ENCODE results near the gene PCSK2. TPM values are rescaled to one million over a fixed set of nuclear protein-coding genes. Genes with fewer than 3 reads are reported as not detected.

The PCSK2 gene
- total RNA-seq, 1 donor from 2014 or later, result 28.7 TPM

DNA sequence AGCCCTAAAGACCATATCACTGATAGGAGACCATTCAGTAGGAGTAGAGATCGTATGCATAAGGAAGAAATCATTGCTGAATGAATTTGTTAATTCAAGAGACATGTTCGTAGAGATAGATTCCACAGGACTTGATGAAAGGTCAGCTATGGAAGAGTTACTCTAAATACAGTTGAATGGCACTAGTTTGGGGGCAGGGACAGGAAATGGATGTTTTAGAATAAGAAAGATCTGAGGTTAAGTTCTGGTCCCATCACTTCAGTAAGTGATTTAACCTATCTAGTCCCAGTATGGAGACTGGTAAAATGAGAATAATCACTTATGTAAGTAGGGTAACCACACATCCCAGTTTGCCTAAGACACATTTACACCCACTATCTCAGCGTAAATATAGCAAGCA lies 307.2 kb downstream of the PCSK2 start:
- DNase-seq, result no peak
- Mint-ChIP-seq H3K9me3 (ENCODE audit: unreplicated experiment) (peaks cover 3% of the 10 kb centered on the region), H3K36me3 (ENCODE audit: unreplicated experiment) (peaks cover 4% of the 10 kb centered on the region), H3K4me1 (ENCODE audit: low read depth, unreplicated experiment) (peaks cover 6% of the 10 kb centered on the region), H3K27ac (ENCODE audit: unreplicated experiment) (no peak overlapping the region), H3K4me3 (ENCODE audit: unreplicated experiment) (no peak overlapping the region), H3K27me3 (ENCODE audit: unreplicated experiment) (peaks cover 3% of the 10 kb centered on the region)
- TF ChIP-seq, protein P1, sequence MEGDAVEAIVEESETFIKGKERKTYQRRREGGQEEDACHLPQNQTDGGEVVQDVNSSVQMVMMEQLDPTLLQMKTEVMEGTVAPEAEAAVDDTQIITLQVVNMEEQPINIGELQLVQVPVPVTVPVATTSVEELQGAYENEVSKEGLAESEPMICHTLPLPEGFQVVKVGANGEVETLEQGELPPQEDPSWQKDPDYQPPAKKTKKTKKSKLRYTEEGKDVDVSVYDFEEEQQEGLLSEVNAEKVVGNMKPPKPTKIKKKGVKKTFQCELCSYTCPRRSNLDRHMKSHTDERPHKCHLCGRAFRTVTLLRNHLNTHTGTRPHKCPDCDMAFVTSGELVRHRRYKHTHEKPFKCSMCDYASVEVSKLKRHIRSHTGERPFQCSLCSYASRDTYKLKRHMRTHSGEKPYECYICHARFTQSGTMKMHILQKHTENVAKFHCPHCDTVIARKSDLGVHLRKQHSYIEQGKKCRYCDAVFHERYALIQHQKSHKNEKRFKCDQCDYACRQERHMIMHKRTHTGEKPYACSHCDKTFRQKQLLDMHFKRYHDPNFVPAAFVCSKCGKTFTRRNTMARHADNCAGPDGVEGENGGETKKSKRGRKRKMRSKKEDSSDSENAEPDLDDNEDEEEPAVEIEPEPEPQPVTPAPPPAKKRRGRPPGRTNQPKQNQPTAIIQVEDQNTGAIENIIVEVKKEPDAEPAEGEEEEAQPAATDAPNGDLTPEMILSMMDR (IDR thresholded peaks at IDR 0.05; ENCODE audit: partially characterized antibody, unreplicated experiment), result no peak

Data from glutamatergic neuron (in vitro differentiated cells).